GM18526 (cell line): ENCODE results near the gene HTRA3.

Experiments used
- POLR2A ChIP-seq: IDR thresholded peaks from 3 replicates; pipeline ENCODE4 v1.6.1; 2011; ENCODE audit not compliant: insufficient read length; ENCODE audit errors: extremely low read depth

HTRA3 gene

GRCh38 chr4:8276358-8277240 is 7.0 kb downstream of the HTRA3 start:
- TF ChIP-seq POLR2A: no peak

DNA sequence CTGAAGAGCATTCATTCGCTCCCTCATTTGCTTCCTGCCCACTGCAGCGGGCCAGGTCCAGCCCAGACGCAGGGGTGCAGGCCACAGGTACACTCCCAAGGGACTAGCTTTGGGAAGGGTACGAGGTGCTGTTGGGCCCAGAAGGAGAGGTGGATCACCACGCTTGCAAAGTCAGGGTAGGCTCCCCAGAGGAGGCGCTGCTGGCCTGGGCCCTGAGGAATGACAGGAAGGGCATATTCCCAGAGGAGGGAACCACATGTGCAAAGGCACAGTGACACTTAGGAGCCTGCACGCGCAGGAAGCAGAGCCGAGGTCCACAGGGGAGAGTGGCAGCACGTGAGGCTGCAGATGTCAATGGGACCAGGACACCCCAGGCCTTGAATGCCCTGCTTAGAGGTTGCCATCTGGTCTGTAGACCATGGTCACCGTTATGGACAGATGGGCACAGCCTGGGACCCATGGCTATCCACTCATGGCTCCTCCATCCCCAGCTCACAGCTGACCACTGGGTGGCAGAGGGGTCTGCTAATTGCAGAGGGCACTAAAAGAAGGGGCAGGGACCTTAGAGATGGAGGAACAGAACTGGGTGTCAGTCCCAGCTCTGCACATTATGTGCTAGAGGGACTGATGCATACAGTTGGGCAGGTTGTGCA is 7.9 kb downstream of the HTRA3 start:
- no peak for TF ChIP-seq POLR2A

- TF ChIP-seq POLR2A: no peak
Measured at GRCh38 chr4:8278009-8278395, 8.4 kb downstream of the HTRA3 start.

DNA sequence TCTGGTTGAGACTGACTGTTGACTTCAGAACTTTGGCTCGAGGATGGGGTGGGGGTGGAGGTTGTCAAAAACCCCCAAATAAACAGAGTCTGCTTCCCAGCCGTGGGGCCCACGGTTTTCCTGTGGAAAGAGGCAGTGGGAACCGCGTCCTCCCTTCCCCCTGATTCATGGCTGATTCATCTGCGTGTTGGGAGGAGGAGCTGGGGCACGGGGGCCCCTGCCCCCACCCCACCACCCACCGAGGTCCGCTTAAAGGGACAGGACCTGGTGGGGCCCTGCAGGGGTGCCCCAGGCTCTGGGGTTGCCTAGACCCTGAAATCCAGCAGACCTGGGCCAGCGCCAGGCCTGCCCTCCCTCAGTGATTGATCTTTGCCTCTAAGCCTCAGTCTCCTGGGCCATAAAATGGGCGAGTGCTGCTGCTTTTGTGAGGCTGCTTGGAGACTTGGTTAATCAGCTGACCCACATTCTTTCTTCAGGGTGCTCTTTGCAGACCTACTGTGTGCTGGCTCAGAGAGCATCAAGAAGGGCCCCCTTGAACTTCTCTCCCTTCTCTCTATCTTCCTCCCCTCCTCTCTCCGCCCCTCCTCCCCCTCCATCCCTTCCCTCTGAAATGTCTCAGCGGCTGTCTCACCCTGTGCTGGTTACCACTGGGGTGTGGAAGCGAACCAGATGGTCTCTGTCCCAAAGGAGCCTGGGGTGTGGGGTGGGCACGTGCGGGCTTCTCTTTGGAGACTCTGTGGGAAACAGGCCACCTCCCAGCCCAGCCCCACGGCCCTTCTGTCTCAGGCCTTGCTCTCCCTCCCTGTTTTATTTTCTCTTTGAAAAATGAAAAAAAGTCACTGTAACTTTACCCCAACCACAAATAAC is 9.1 kb downstream of the HTRA3 start:
- TF ChIP-seq POLR2A: no peak

- no peak for TF ChIP-seq POLR2A
Measured at GRCh38 chr4:8279321-8280157, 10.0 kb downstream of the HTRA3 start.

- TF ChIP-seq POLR2A: no peak
Measured at GRCh38 chr4:8280158-8280875, 10.8 kb downstream of the HTRA3 start.

GRCh38 chr4:8280876-8281440 is 11.4 kb downstream of the HTRA3 start:
- no peak for TF ChIP-seq POLR2A

DNA sequence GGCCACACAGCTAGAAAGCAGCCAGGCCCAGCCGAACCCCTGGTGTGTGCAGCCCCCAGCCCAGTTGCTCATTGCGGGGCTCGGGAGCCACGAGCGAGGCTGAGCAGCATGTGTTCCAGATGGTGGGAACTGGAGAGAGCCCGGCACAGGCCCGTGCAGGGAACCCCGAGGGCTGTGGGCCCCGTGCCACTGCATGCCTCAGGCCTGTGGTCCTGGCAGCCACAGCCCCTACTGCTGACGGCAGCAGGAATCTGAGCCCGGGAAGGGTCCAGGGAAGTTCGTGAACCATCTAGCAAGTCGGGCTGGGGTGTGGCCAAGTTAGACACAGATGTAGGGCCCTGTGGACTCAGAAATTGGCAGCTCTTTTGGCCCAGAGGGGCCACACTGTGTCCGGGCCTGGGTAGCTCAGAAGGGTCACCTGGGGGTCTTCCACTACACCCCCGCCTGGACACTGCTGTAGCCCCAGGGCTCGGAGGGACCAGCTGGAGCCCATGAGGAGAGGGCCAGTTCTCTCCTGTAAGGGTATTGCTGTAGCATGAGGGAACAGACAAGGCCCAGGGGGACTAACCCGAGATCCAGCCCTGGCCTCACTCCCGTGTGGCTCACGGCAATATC is 12.1 kb downstream of the HTRA3 start:
- TF ChIP-seq POLR2A: no peak

DNA sequence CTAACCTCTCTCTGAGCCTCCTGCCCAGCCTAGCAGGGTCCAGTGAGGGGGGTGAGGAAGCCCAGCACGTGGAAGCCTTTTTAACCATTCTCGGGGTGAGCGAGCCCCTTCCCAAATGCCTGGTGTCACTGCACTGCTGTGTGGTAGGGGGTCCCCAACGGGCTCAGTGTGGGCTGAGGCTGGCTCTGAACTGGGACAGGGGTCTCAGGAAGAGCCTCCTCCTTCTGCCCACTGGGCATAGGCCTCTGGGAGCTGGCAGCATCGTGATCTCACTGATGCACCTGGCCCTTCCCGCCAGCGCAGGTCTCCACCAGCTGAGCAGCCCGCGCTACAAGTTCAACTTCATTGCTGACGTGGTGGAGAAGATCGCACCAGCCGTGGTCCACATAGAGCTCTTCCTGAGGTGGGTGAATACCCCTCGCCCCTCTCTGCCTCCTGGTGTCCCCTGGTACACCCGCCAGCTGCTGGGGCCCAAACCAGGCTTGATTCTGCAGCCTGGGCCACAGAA is 12.6 kb downstream of the HTRA3 start:
- no peak for TF ChIP-seq POLR2A

- TF ChIP-seq POLR2A: no peak
Measured at GRCh38 chr4:8282742-8283141, 13.2 kb downstream of the HTRA3 start.

DNA sequence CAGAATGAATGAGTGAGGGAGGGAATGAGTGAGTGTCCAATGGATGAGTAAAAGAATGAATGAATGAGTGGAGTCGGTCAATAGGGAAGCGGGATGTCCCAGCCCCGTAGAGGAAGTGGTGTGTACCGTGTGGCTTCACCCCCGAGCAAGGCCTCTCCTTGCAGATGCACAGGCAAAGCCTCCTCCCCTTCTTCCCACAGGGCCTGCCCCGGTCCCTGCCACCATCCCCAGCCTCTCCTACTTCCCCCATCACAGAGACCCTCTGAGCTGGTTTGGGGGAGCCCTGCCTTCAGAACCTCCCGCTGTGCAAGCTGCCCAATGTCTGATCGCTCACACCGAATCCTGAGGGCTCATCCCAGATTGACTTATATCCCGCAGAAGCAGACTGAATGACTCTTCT is 13.6 kb downstream of the HTRA3 start:
- no peak for TF ChIP-seq POLR2A

DNA sequence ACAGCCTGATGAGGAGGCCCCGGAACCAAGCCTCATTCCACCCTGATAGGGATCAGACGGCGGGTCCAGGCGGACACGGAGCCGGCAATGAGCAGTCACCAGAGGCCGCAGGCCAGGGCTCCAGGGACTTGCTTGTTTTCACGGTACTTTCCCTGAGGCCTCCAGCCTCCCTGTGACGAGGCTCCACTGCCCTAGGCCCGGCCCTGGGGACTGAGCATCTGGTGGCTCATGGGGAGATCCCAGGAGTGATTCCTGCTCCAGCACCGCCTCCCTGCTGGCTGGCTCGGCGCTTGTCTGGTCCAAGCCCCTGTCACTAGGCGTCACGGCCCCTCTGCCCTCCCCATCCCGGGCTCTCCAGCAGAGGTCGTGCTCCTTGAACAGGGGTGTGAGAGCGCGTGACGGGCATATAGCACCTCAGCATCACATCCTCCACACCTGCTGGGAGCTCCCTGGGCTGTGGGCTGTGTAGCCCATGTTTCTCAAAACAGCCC is 14.1 kb downstream of the HTRA3 start:
- no peak for TF ChIP-seq POLR2A

DNA sequence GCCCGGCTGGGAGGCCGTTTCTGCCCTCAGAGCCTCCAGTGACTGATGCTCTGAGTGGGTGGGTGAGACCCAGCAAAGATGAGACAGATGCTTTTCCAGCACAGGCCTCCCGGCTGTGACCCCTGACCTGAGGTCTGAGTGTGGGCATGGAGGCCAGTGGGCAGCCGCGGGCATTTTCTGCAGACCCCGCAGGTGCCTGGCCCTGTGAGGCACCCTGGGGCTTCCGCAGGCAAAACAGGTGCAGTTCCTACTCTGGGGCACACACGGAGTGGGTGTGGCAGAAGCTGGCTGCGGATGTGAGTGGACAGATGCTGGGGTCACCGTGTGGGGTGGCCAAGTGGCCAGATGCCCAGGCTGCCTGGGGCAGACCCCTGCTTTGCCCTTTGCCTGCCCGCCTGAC is 14.8 kb downstream of the HTRA3 start:
- TF ChIP-seq POLR2A: no peak
